ENCODE results near the gene ACSF3.
"Not testable (repeated sequence)": the region's sequence is repeated elsewhere in the genome, so short reads cannot be mapped to it uniquely, and the experiment has no call there.

The ACSF3 gene

GRCh38 chr16:89163297-89163696 lies 69.6 kb downstream of the ACSF3 start:
- no peak for DNase-seq

DNA sequence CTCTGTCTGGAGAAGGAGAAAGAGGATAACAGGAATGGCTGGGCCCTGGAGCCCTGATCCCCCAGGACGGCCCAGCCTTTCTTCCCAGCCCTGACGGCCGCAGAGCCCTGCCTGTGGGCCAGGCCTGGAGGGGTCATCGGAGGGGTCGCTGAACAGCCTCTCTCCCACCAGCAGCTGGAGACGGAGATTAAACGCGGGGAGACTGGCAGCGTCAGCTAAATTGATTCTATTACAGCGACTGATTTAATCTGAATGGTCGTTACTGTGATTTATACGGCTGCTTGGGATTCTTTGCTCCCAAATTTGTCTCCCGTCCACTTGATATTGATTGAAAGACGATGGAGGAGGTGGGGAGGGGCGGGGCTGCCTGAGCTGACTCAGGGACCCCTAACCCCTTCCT lies 70.8 kb downstream of the ACSF3 start:
- DNase-seq = no peak

DNA sequence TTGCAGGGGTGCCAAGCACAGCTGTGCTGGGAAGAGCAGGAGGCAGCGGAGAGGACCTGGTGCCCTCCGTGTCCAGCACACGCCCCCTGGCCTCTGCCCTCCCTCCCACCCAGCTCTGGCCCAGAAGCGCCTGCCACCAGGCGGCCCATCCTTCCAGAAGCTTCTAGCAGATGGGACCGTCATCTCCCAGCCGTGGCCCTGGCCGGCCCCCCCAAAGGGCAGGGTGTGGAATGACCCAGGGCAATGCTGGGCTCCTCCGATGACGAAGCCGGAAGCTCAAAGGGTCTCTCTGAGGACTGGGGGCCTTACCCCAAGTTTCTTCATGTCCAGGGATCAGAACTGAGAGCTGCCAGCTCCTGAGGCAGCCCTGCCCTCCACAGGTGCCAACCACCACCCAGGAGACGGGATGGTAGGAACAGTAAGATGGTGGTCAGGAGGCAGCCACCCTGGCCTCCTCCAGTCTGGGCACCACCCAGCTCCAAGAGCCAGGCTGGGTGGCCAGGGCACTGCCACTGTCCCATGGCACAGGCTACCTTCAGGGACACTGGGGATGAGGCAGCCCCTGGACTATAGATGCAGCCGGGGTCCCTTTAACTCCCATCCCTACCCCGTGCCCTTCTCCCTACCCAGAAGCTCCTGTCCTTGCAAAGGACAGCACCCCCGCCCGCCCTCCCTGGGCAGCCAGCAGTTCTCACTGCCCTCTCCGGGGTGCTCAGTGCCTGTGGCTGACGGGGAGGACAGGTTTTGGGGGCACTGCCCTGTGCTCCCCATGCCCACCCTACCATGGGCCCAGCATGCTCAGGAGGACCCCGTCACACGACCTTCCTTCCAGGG lies 71.4 kb downstream of the ACSF3 start:
- DNase-seq = no peak

GRCh38 chr16:89165681-89165979 lies 72.0 kb downstream of the ACSF3 start:
- DNase-seq = not testable (repeated sequence)

DNA sequence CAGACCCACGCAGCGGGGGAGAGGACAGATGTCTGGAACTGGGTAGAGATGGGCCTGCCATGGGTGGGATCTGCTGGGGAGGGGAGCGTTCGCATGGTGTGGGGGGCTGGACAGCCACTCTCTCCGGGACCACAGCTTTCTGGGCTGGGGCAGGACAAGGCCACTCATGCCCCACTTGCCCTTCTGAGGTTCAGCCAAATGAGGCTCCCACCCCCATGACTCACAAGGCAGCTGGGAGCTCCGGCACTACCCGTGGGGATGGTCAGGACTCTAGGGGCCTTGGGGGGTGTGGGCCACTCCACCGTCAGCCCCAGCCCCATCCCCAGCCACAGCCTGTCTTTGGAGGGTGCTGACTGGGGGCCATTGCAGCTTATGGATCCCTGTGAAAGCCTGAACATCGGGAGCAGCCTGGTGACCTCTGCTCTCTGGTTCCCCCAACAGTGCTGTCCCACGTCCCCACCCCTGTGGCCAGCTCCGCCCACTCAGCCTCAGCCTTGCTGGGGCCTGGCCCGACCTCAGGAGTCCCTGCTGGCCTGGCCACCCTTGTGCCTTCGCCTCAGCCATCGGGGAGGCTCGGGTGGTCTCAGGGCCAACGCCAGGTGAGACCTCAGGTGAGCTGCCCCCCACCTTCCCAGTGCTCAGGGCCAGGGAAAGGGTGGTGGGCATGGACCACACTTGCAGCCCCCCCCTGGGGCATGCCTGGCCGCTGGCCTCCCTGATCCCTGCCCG lies 73.2 kb downstream of the ACSF3 start:
- no peak for DNase-seq

DNA sequence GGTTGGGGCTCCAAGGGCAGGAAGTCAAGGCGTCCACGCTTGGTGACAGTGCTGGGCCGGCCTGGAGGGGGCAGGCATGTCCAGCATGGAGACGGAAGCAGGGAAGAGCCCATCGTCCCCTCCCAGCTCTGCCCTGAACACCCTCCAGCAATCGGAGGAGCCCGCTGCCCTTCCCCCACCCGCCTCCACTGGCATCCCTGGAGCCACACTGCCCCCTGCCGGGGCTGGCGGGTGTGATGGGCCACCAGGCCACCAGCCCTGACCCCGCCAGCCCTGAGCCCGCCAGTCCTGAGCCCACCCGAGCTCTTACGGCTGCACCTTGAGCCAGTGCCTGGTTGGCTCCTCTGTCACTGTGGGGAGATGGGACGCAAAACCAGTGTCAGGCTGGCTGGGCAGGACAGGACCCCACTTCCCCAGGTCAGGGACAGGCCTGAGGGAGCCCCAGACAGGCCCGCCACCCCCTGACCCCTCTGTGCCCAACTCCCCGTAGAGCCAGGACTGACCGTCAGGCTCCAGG lies 73.8 kb downstream of the ACSF3 start:
- DNase-seq = peak; percentile 89

DNA sequence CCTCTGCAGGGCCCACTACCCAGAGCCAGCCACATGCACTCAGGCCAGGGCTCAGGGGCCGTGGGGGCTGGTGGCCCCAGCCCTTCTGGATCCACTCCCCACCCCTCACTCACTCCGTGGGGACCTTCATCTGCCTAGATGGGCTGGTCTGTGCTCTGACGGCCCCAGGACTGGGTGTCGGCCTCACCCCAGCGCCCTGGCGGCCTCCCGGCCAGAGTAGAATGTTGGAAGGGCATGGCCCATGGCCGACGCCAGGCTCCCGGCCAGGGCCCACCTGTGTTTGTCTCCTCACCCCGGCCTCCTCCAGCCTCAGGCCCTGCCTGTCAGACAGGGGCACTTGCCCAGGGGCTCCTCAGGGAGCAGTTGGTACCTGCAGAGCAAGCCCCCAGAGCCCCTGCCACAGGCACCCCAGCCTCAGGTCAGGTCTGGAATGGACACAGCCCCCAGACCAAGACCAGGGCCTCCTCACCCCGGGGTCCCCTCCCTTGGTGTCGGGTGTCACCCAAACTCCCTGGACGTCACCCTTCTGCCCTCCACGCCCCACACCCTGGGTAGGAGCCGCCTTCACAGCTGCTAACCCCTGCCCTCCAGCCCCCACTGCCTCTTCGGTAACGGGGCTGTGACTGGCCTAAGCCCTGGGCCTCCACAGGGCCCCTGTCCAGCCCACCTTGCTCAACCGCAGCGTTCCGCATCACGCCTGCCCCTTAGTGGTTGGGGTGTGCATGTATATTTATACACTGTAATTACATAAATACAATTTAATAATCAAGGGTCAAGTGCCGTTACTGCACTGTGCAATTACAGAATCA lies 74.9 kb downstream of the ACSF3 start:
- DNase-seq = no peak

DNA sequence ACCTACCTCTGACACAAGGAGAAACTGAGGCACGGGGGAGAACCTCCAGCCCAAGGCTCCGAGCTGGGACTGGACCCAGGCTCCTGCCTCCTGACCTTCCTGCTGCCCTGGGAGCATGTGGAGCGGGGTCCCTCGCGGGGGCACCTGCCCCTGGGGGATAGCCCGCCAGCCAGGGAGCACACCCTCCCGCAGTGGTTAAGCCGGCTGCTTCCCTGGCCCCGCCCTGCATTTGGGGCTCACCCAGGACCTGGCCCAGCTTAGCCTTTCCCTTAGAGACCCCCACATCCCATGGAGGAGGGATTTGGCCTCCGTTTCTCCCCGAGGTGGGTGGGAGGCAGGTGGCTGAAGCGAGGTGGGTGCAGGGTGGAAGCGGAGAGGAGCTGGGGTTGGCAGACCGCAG lies 76.1 kb downstream of the ACSF3 start:
- no peak for DNase-seq

DNA sequence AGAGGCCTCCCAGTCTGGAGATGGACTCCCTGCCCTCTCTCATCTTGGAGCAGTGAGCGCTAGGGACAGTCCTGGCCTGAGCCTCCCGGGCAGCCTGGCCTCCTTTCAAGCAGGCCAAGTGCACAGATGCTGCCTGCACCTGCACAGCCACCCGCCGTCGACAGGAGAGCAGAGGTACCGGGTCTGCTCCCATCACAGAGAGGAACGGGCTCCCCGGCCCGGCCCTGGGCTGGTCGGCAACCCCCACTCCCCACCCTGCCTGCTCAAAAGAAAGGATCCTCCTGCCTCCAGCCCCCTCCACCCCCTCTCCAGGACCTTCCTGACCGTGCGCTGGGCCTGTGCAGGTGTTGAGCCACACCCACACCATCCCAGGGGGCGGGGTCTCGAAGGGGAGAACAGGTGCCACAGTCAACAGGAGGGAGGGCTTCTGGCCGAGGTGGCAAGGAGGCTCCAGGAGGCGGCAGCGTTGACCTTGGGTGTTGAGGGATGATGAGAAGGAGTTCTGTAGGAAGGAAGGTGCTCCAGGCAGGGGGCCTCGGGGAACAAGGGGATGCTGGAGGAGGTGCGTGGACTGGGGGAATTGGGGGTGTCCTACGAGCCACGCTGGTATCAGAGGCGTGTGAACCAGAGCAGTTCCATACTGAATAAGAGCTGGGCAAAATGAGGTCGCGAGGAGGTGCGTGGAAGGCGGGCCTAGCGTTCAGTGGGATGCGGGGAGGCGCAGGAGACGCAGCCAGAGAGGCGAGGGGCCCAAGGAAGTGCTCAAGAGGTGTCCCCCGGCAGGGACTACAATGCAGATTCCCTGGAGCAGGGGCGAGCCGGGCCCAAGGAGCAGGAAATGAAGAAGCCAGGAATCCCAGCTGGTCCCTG lies 76.9 kb downstream of the ACSF3 start:
- peak; percentile 89 for DNase-seq

GRCh38 chr16:89171216-89172170 lies 77.8 kb downstream of the ACSF3 start, which contains the start of gene CDH15:
CDH15 (plus strand) TSS chr16:89171748; CDS start chr16:89171832, 84 bp downstream.
- peak; percentile 97 for DNase-seq

- no peak for DNase-seq
These were observed 78.5 kb downstream of the ACSF3 start for GRCh38 chr16:89172171-89172527.

GRCh38 chr16:89172528-89173173 lies 79.0 kb downstream of the ACSF3 start:
- no peak for DNase-seq

GRCh38 chr16:89173174-89173921 lies 79.7 kb downstream of the ACSF3 start:
- no peak for DNase-seq

- DNase-seq = no peak
These were observed 80.6 kb downstream of the ACSF3 start for GRCh38 chr16:89174055-89174827.

DNA sequence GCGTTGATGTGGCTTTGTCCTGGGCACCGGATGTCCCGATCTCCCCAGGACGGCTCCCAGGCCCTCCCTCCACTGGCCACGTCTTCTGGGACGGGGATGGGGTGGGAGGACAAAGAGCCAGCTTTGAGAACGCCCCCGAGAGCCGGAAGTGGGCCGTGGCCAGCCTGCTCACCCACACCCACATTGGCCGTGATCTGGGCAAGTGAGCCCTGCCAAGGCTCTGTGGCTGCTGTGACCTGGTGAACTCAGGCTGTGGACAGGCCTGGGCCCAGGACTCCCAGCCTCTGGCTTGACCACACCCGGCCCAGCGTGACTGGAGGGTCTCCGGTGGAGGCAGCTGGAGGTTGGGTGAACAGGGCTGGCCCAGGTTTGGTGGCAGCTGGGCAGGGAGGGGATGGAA lies 81.2 kb downstream of the ACSF3 start:
- no peak for DNase-seq

DNA sequence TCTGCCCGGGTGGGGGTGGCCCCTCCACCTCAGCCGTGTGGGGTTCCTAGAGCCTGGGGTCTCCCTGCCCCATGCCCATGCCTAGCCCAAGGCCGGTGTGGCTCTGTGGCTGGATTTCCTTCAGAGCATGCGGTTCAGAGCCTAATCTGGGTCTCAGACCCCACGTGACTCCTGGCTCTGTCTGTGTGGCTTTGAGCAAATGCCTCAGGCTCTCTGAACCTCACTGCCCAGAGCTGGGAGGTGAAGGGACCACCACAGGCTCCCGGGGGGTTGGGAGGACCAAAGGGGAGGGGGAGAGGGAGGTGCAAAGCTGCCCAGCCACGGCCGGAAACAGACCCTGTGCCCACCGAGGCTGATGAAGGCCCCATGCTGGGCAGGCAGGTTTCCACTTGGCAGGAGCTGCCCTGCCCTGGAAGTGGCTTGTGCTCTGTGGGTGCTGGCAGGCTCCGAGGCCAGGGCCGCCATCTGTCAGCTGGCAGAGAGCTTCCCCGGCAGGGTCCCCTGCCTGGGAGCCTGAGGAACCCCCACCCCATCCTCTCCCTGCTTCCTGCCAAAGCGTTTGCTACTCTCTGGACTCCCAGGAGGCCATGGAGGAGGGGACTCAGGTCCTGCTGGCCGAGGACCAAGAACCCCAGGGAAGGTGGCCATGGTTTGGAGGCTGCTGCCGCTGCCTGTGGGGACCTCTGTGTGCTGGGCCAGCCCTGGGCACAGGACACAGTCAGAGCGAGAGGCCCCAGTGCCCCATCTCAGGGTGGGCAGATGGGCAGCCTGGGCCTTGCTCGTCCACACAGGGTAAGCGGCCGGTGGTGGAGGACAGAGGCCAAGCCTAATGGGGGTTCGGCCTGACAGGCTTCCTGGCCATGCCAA lies 81.9 kb downstream of the ACSF3 start:
- DNase-seq = no peak

DNA sequence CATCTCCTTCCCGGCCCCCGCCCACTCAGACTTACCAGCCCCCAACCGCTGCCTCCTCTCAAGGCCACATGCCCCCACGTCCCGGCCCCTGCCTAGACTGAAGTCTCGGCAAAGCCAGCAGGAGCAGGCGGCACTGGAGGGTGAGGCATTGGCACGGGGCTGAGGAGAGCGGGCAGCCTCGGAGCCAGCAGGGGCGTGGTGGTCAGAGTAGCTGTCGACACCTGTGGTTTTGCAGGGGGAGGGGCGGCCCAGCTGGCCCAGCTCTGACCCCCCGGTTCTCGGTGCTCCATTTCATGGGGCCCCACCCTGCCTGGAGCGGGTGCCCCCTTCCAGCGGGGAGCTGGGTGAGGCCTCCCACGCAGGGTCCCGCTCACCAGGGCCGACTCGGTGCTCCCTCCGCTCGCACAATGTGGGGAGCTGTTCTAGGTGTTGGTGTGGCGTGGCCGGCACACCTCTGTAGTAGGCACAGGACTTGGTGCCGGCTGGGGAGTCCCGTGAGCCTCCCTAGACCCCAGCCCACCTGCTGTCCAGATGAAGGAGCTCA lies 82.6 kb downstream of the ACSF3 start:
- no peak for DNase-seq

DNA sequence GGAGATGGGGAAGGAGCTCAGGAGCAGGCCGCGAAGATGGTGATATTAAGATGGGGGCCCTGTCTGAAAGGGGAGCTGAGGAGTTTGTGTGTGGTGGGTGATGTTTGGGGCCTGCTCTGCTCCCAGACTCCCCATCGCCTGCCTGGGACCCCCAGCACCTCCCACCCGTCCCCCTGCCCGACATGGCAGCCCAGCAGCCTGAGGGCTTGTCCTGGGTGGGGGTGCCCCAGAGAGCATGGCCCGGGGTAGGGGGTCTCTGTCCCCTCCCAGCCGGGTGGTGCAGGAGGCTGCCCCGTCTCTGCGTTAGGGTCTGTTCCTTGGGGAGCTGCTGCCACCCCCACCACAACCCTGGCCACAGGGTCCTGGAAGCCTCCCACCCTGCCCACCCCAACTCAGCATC lies 83.1 kb downstream of the ACSF3 start:
- DNase-seq = no peak

Data from DMS53 (cell line).